ENCODE results near the gene CTIF. TPM values are rescaled to one million over a fixed set of nuclear protein-coding genes. Genes with fewer than 3 reads are reported as not detected.

Gene CTIF
- total and polyA plus RNA-seq, 2 experiments from 2014 or later: 8.6 to 14.4 TPM

DNA sequence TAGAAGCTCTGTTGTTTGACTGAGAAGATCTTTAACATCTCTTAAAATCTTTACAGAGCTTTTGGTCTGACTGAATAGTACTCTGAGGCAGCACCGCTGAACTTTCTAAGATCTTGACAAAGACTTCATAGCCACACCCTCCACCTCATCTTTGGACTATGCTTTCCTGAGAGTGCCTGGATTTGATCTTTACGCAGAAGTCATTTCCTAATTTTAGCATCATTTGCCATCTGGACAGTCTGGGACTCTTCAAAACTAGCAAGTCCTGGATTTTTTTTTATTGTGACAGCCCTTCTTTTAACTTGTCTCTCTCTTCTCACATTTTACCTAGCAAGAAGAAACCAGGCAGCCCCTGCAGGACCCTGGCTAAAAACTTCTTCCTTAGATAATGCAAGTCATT lies 188.8 kb downstream of the CTIF start:
- no peak overlapping the region for H3K4me3 Mint-ChIP-seq
- DNase-seq (ENCODE audit: low spot score): no peak
- no peaks in the 10 kb centered on the region for H3K4me1 Mint-ChIP-seq
- H3K9me3 Mint-ChIP-seq: no peaks in the 10 kb centered on the region
- no peak overlapping the region for H2AFZ ChIP-seq
- H4K20me1 ChIP-seq (replicated peaks; ENCODE audit: insufficient read depth): no peaks in the 10 kb centered on the region
- no peaks in the 10 kb centered on the region for H3K9me2 ChIP-seq (ENCODE audit: insufficient read depth)
- H3K36me3 ChIP-seq (ENCODE audit: insufficient read depth): no peaks in the 10 kb centered on the region
- no peak for ATAC-seq
- no peaks in the 10 kb centered on the region for H3K27me3 ChIP-seq (ENCODE audit: insufficient read depth)
- no peaks in the 10 kb centered on the region for H3F3A ChIP-seq (replicated peaks; ENCODE audit: low read depth)
- TF ChIP-seq, protein P1, sequence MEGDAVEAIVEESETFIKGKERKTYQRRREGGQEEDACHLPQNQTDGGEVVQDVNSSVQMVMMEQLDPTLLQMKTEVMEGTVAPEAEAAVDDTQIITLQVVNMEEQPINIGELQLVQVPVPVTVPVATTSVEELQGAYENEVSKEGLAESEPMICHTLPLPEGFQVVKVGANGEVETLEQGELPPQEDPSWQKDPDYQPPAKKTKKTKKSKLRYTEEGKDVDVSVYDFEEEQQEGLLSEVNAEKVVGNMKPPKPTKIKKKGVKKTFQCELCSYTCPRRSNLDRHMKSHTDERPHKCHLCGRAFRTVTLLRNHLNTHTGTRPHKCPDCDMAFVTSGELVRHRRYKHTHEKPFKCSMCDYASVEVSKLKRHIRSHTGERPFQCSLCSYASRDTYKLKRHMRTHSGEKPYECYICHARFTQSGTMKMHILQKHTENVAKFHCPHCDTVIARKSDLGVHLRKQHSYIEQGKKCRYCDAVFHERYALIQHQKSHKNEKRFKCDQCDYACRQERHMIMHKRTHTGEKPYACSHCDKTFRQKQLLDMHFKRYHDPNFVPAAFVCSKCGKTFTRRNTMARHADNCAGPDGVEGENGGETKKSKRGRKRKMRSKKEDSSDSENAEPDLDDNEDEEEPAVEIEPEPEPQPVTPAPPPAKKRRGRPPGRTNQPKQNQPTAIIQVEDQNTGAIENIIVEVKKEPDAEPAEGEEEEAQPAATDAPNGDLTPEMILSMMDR (conservative IDR thresholded peaks at IDR 0.05; ENCODE audit: low read depth in 2 of 2): no peak
- TF ChIP-seq EZH2phosphoT487 (IDR thresholded peaks at IDR 0.05; ENCODE audit: unreplicated experiment) (no peak), STAT1 (IDR thresholded peaks at IDR 0.05; ENCODE audit: unreplicated experiment) (no peak), CREB1 (CRISPR knock-in tag; IDR thresholded peaks at IDR 0.05; ENCODE audit: low read depth) (no peak), EZH2 (IDR thresholded peaks at IDR 0.05; ENCODE audit: low read depth, unreplicated experiment) (no peak), JUNB (IDR thresholded peaks at IDR 0.05; ENCODE audit: unreplicated experiment) (no peak), ZNF331 (CRISPR knock-in tag; IDR thresholded peaks at IDR 0.05; ENCODE audit: low read depth) (no peak), ZNF114 (CRISPR knock-in tag; IDR thresholded peaks at IDR 0.05) (no peak), NANOG (IDR thresholded peaks at IDR 0.05; ENCODE audit: borderline replicate concordance) (no peak), POLR2AphosphoS5 (IDR thresholded peaks at IDR 0.05; ENCODE audit: low read depth) (no peak)
- TF ChIP-seq, protein P2, sequence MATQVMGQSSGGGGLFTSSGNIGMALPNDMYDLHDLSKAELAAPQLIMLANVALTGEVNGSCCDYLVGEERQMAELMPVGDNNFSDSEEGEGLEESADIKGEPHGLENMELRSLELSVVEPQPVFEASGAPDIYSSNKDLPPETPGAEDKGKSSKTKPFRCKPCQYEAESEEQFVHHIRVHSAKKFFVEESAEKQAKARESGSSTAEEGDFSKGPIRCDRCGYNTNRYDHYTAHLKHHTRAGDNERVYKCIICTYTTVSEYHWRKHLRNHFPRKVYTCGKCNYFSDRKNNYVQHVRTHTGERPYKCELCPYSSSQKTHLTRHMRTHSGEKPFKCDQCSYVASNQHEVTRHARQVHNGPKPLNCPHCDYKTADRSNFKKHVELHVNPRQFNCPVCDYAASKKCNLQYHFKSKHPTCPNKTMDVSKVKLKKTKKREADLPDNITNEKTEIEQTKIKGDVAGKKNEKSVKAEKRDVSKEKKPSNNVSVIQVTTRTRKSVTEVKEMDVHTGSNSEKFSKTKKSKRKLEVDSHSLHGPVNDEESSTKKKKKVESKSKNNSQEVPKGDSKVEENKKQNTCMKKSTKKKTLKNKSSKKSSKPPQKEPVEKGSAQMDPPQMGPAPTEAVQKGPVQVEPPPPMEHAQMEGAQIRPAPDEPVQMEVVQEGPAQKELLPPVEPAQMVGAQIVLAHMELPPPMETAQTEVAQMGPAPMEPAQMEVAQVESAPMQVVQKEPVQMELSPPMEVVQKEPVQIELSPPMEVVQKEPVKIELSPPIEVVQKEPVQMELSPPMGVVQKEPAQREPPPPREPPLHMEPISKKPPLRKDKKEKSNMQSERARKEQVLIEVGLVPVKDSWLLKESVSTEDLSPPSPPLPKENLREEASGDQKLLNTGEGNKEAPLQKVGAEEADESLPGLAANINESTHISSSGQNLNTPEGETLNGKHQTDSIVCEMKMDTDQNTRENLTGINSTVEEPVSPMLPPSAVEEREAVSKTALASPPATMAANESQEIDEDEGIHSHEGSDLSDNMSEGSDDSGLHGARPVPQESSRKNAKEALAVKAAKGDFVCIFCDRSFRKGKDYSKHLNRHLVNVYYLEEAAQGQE (IDR thresholded peaks at IDR 0.05; ENCODE audit: unreplicated experiment): no peak
- TF ChIP-seq, protein P3, sequence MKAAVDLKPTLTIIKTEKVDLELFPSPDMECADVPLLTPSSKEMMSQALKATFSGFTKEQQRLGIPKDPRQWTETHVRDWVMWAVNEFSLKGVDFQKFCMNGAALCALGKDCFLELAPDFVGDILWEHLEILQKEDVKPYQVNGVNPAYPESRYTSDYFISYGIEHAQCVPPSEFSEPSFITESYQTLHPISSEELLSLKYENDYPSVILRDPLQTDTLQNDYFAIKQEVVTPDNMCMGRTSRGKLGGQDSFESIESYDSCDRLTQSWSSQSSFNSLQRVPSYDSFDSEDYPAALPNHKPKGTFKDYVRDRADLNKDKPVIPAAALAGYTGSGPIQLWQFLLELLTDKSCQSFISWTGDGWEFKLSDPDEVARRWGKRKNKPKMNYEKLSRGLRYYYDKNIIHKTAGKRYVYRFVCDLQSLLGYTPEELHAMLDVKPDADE (IDR thresholded peaks at IDR 0.05): no peak
- TF ChIP-seq, protein P4, sequence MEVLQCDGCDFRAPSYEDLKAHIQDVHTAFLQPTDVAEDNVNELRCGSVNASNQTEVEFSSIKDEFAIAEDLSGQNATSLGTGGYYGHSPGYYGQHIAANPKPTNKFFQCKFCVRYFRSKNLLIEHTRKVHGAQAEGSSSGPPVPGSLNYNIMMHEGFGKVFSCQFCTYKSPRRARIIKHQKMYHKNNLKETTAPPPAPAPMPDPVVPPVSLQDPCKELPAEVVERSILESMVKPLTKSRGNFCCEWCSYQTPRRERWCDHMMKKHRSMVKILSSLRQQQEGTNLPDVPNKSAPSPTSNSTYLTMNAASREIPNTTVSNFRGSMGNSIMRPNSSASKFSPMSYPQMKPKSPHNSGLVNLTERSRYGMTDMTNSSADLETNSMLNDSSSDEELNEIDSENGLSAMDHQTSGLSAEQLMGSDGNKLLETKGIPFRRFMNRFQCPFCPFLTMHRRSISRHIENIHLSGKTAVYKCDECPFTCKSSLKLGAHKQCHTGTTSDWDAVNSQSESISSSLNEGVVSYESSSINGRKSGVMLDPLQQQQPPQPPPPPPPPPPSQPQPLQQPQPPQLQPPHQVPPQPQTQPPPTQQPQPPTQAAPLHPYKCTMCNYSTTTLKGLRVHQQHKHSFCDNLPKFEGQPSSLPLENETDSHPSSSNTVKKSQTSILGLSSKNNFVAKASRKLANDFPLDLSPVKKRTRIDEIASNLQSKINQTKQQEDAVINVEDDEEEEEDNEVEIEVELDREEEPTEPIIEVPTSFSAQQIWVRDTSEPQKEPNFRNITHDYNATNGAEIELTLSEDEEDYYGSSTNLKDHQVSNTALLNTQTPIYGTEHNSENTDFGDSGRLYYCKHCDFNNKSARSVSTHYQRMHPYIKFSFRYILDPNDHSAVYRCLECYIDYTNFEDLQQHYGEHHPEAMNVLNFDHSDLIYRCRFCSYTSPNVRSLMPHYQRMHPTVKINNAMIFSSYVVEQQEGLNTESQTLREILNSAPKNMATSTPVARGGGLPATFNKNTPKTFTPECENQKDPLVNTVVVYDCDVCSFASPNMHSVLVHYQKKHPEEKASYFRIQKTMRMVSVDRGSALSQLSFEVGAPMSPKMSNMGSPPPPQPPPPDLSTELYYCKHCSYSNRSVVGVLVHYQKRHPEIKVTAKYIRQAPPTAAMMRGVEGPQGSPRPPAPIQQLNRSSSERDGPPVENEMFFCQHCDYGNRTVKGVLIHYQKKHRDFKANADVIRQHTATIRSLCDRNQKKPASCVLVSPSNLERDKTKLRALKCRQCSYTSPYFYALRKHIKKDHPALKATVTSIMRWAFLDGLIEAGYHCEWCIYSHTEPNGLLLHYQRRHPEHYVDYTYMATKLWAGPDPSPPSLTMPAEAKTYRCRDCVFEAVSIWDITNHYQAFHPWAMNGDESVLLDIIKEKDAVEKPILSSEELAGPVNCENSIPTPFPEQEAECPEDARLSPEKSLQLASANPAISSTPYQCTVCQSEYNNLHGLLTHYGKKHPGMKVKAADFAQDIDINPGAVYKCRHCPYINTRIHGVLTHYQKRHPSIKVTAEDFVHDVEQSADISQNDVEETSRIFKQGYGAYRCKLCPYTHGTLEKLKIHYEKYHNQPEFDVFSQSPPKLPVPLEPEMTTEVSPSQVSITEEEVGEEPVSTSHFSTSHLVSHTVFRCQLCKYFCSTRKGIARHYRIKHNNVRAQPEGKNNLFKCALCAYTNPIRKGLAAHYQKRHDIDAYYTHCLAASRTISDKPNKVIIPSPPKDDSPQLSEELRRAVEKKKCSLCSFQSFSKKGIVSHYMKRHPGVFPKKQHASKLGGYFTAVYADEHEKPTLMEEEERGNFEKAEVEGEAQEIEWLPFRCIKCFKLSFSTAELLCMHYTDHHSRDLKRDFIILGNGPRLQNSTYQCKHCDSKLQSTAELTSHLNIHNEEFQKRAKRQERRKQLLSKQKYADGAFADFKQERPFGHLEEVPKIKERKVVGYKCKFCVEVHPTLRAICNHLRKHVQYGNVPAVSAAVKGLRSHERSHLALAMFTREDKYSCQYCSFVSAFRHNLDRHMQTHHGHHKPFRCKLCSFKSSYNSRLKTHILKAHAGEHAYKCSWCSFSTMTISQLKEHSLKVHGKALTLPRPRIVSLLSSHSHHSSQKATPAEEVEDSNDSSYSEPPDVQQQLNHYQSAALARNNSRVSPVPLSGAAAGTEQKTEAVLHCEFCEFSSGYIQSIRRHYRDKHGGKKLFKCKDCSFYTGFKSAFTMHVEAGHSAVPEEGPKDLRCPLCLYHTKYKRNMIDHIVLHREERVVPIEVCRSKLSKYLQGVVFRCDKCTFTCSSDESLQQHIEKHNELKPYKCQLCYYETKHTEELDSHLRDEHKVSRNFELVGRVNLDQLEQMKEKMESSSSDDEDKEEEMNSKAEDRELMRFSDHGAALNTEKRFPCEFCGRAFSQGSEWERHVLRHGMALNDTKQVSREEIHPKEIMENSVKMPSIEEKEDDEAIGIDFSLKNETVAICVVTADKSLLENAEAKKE (CRISPR knock-in tag; IDR thresholded peaks at IDR 0.05): no peak
- H3K36me3 Mint-ChIP-seq (ENCODE audit: low read depth): no peaks in the 10 kb centered on the region; the same call in 2 of the 3 replicates
- no peak overlapping the region for H3K27ac Mint-ChIP-seq
- H3K27me3 Mint-ChIP-seq (ENCODE audit: insufficient read depth, low read depth, poor library complexity): peaks cover 10% of the 10 kb centered on the region
- H3K4me3 ChIP-seq: no peak overlapping the region
- H3K4me2 ChIP-seq: no peak overlapping the region
- H3K27ac ChIP-seq (ENCODE audit: low read depth): no peak overlapping the region
- no peaks in the 10 kb centered on the region for H3K79me2 ChIP-seq (replicated peaks; ENCODE audit: insufficient read depth)
- H3K4me1 ChIP-seq (ENCODE audit: insufficient read depth): no peaks in the 10 kb centered on the region
